HL-60 (cell line): Measurements from ENCODE around the gene HNRNPUL1.

Experiments
- DNase-seq, 2 experiments: peaks; one replicate each; pipeline ENCODE4 v3.0.0-alpha.2; 2010 to 2020; ENCODE audit warnings: low read depth in 1 of 2, low spot score in 1 of 2
- H3K27ac ChIP-seq: fragments of 250-450 bp; sonication (Bioruptor Pico); replicated peaks from 2 replicates; pipeline ENCODE4 v1.5.1; 2020; ENCODE audit warnings: mild to moderate bottlenecking, moderate library complexity
- H3K27me3 ChIP-seq: fragments of 250-450 bp; sonication (Bioruptor Pico); 2 replicates; pipeline ENCODE4 v1.5.1; 2021; ENCODE audit warnings: mild to moderate bottlenecking, moderate library complexity; ENCODE audit not compliant: insufficient read depth, poor library complexity, severe bottlenecking
- H3K4me3 ChIP-seq: replicated peaks from 2 replicates; pipeline ENCODE4 v1.5.1; 2011; ENCODE audit warnings: mild to moderate bottlenecking, control low read depth, low read length; ENCODE audit not compliant: insufficient read depth
- CTCF ChIP-seq: IDR thresholded peaks from one replicate; pipeline ENCODE4 v1.5.1; 2011; ENCODE audit warnings: low read length, control low read depth, inconsistent platforms; ENCODE audit not compliant: insufficient read depth
- GABPA ChIP-seq: IDR thresholded peaks from 2 replicates; pipeline ENCODE4 v1.6.1; 2012; ENCODE audit warnings: low read depth
- POLR2AphosphoS5 ChIP-seq: IDR thresholded peaks from 2 replicates; pipeline ENCODE4 v1.6.1; 2012; ENCODE audit warnings: low read depth
- REST ChIP-seq: IDR thresholded peaks from 2 replicates; pipeline ENCODE4 v1.6.1; 2012; ENCODE audit warnings: low read depth; ENCODE audit not compliant: insufficient replicate concordance
- SPI1 ChIP-seq: IDR thresholded peaks from 2 replicates; pipeline ENCODE4 v1.6.1; 2012; ENCODE audit warnings: low read depth, mild to moderate bottlenecking, borderline replicate concordance

HNRNPUL1 gene

GRCh38 chr19:41249707-41250423 lies 14.3 kb upstream of the HNRNPUL1 start:
- DNase-seq, result no peak
- Histone ChIP-seq H3K27ac (no peak overlapping the region), H3K27me3 (no peaks in the 10 kb centered on the region), H3K4me3 (no peak overlapping the region)
- TF ChIP-seq REST, result no peak
- TF ChIP-seq POLR2AphosphoS5, result no peak
- no peak for TF ChIP-seq CTCF
- TF ChIP-seq SPI1, result no peak
- no peak for TF ChIP-seq GABPA

GRCh38 chr19:41253660-41254059 lies 10.5 kb upstream of the HNRNPUL1 start:
- no peak for TF ChIP-seq CTCF
- TF ChIP-seq REST, result no peak
- no peak for TF ChIP-seq POLR2AphosphoS5
- no peak for TF ChIP-seq SPI1
- no peak for TF ChIP-seq GABPA
- no peak overlapping the region for H3K4me3 ChIP-seq
- no peak for DNase-seq
- H3K27me3 ChIP-seq, result peaks cover 3% of the 10 kb centered on the region
- H3K27ac ChIP-seq, result no peak overlapping the region

GRCh38 chr19:41255171-41255570 lies 9.0 kb upstream of the HNRNPUL1 start:
- TF ChIP-seq SPI1 (no peak), CTCF (no peak), GABPA (no peak), POLR2AphosphoS5 (no peak), REST (no peak)

More at GRCh38 chr19:41255171-41255570, 9.0 kb upstream of the HNRNPUL1 start:
- no peak for DNase-seq
- Histone ChIP-seq H3K4me3 (no peak overlapping the region), H3K27me3 (peaks cover 3% of the 10 kb centered on the region), H3K27ac (no peak overlapping the region)
